ENCODE measurements around the gene SRSF8.
A peak's percentile ranks its signal among the peaks of the same experiment; 100 is the strongest.

Gene SRSF8

DNA sequence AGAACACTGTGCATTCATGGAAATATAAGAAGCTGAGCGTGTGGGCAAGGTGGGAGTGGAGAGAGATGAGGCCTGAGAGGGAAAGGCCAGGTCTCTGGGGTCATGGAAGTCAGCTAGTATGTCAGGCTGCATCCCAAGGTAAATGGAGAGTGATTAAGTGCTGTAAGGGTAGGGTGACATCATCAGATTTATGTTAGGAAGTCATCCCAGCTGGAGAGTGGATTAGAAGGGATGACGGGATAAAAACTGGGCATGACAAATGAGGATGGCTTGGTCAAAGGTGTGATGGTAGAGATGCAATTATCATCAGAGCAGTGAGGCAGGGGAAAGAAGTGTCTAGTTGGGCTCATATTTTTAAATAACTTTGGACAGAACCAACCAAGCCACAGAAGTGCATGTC is 19.4 kb downstream of the SRSF8 start:
- no peak for TF ChIP-seq EP300 (IDR thresholded peaks at IDR 0.05; ENCODE audit: borderline replicate concordance)
- no peak for TF ChIP-seq FOXM1 (IDR thresholded peaks at IDR 0.05; ENCODE audit: borderline replicate concordance, low read depth)
- no peak for TF ChIP-seq ZBTB7A (IDR thresholded peaks at IDR 0.05; ENCODE audit: low read depth)

DNA sequence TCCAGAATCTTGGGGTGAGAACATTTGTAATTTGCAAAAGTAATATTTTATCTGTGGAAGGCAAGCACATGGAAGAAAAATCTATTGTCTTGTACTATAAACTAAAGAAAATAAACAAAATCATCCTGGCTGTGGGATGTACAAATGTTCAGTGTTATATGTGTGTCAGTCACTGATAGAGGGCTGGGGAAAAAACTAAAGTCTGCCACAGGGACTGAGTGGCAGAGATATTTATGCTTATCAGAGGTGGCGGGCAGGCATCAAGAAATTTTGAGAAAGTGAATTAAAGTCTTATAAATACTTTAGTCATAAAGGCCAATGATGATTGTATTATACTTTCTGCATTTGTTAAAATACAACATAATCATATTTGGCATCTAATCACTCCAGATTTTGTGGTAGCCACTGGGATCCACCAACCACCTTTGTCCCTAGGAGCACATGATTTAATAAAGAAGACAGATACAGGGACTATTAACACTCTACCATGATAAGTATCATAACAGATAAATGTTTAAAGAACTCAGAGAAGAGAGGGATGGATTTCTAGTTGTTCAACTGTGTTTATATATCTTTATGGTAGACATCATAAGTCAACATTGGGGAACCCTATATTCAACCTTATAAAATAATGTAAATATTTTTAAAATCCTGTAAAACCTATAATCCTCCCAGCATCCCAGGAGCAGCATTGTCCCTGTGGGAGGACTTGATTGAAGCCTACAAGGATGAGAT is 20.3 kb downstream of the SRSF8 start:
- no peak for TF ChIP-seq YY1 (IDR thresholded peaks at IDR 0.05; ENCODE audit: low read depth)

DNA sequence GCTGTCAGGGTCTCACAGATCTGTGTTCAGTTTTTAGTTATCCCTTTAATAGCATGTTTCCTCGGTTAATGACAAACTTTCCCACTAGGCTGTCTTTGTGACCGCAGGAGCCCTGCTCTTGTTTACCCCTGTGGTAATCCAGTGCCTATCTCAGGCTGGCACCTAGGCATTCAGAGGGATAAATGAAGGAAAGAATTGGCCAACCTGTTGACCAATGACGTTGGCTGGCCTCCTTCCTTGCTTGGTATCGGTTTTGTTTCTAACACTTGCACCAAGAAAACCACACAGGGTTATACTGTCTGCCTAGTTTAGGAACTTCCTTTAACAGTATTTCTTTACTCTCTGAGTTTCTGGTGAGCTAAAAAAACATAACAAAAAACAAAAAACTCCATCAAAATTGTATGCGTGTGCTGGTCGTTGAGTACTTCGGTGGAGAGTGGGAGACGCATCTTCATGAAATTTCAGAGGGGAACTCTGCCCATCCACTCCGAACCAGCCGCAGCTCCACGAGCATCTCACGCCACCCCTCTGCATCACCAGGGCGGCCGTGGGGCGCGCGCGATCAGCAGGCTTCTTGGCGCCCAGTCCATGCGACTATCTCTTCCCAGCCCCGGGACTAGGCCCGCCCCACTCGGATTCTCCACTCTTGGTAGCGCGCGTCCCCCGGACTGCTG is 22.4 kb downstream of the SRSF8 start:
- TF ChIP-seq EP300 (IDR thresholded peaks at IDR 0.05; ENCODE audit: borderline replicate concordance), result no peak
- TF ChIP-seq NFIC (IDR thresholded peaks at IDR 0.05), result no peak
- no peak for TF ChIP-seq YY1 (IDR thresholded peaks at IDR 0.05; ENCODE audit: low read depth)
- TF ChIP-seq RAD21 (IDR thresholded peaks at IDR 0.05; ENCODE audit: low read depth), result no peak
- TF ChIP-seq ZBTB7A (IDR thresholded peaks at IDR 0.05; ENCODE audit: low read depth), result no peak
- TF ChIP-seq CEBPB (IDR thresholded peaks at IDR 0.05), result no peak
- TF ChIP-seq, protein P1, sequence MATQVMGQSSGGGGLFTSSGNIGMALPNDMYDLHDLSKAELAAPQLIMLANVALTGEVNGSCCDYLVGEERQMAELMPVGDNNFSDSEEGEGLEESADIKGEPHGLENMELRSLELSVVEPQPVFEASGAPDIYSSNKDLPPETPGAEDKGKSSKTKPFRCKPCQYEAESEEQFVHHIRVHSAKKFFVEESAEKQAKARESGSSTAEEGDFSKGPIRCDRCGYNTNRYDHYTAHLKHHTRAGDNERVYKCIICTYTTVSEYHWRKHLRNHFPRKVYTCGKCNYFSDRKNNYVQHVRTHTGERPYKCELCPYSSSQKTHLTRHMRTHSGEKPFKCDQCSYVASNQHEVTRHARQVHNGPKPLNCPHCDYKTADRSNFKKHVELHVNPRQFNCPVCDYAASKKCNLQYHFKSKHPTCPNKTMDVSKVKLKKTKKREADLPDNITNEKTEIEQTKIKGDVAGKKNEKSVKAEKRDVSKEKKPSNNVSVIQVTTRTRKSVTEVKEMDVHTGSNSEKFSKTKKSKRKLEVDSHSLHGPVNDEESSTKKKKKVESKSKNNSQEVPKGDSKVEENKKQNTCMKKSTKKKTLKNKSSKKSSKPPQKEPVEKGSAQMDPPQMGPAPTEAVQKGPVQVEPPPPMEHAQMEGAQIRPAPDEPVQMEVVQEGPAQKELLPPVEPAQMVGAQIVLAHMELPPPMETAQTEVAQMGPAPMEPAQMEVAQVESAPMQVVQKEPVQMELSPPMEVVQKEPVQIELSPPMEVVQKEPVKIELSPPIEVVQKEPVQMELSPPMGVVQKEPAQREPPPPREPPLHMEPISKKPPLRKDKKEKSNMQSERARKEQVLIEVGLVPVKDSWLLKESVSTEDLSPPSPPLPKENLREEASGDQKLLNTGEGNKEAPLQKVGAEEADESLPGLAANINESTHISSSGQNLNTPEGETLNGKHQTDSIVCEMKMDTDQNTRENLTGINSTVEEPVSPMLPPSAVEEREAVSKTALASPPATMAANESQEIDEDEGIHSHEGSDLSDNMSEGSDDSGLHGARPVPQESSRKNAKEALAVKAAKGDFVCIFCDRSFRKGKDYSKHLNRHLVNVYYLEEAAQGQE (IDR thresholded peaks at IDR 0.05; ENCODE audit: low read depth), result no peak
- no peak for TF ChIP-seq TAF1 (IDR thresholded peaks at IDR 0.05; ENCODE audit: low read depth)
- TF ChIP-seq, protein P2, sequence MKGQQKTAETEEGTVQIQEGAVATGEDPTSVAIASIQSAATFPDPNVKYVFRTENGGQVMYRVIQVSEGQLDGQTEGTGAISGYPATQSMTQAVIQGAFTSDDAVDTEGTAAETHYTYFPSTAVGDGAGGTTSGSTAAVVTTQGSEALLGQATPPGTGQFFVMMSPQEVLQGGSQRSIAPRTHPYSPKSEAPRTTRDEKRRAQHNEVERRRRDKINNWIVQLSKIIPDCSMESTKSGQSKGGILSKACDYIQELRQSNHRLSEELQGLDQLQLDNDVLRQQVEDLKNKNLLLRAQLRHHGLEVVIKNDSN (IDR thresholded peaks at IDR 0.05), result no peak
- TF ChIP-seq, protein P3, sequence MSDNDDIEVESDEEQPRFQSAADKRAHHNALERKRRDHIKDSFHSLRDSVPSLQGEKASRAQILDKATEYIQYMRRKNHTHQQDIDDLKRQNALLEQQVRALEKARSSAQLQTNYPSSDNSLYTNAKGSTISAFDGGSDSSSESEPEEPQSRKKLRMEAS (IDR thresholded peaks at IDR 0.05), result no peak
- no peak for TF ChIP-seq CREB1 (IDR thresholded peaks at IDR 0.05; ENCODE audit: low read depth)
- TF ChIP-seq TEAD4 (IDR thresholded peaks at IDR 0.05), result no peak
- no peak for TF ChIP-seq TCF12 (IDR thresholded peaks at IDR 0.05; ENCODE audit: low read depth)
- no peak for TF ChIP-seq FOXM1 (IDR thresholded peaks at IDR 0.05; ENCODE audit: borderline replicate concordance, low read depth)

DNA sequence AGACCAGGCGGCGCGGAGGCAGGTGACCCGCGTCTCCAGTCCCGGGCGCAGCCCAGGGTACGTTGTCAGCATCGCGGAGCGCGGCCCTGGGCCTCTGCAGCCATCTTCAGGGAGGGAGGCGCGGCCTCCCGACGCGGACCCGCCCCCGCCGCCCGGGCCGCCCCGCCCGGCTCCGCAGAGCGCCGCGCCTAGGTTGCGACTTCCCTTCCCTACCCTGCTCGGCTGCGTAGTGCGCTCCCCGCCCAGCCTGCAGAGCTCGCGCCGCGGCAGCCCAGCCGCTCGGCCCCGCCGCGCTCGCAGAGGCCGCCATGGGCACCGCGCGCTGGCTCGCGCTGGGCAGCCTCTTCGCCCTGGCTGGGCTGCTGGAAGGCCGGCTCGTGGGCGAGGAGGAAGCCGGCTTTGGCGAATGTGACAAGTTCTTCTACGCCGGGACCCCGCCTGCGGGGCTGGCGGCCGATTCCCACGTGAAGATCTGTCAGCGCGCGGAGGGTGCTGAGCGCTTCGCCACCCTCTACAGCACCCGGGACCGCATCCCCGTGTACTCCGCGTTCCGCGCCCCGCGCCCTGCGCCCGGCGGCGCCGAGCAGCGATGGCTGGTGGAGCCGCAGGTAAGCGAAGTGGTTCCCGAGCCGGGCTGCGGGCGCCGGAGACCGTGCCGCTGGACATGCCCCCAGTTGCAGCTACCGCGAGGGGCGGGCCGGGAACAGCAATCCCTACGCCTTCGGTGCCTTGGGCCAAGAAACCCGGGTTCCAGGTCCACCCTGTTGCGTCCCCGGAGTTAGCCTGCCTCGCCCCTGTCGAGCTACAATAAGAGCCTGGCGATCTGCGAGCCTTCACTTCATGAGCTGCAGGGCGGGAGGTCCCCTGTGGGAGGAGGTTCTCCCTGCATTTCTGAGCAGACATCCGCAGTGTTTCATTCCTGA is 23.2 kb downstream of the SRSF8 start, which contains the start of gene ENDOD1:
TSS of gene ENDOD1 (plus strand) at position 227 of the 923 bp plus-strand sequence. CDS start at position 309, 82 bp downstream.
- TF ChIP-seq TEAD4 (IDR thresholded peaks at IDR 0.05) (peak; percentile 20; the same call in 1 of the 2 replicates), RAD21 (IDR thresholded peaks at IDR 0.05; ENCODE audit: low read depth) (0 out of 2 replicates have a peak, but pooled peaks have one; percentile 1), TAF1 (IDR thresholded peaks at IDR 0.05; ENCODE audit: low read depth) (peak; percentile 64; the same call in 1 of the 2 replicates), CREB1 (IDR thresholded peaks at IDR 0.05; ENCODE audit: low read depth) (no peak), EGR1 (IDR thresholded peaks at IDR 0.05) (no peak), ZBTB7A (IDR thresholded peaks at IDR 0.05; ENCODE audit: low read depth) (peak; percentile 75), FOXM1 (IDR thresholded peaks at IDR 0.05; ENCODE audit: borderline replicate concordance, low read depth) (no peak), NFIC (IDR thresholded peaks at IDR 0.05) (no peak), EP300 (IDR thresholded peaks at IDR 0.05; ENCODE audit: borderline replicate concordance) (0 out of 2 replicates have a peak, but pooled peaks have one; percentile 7), CEBPB (IDR thresholded peaks at IDR 0.05) (no peak), TCF12 (IDR thresholded peaks at IDR 0.05; ENCODE audit: low read depth) (0 out of 2 replicates have a peak, but pooled peaks have one; percentile 12), YY1 (IDR thresholded peaks at IDR 0.05; ENCODE audit: low read depth) (peak; percentile 83)
- TF ChIP-seq, protein P2 (IDR thresholded peaks at IDR 0.05), result no peak
- TF ChIP-seq, protein P1 (IDR thresholded peaks at IDR 0.05; ENCODE audit: low read depth), result no peak
- TF ChIP-seq, protein P3 (IDR thresholded peaks at IDR 0.05), result peak; percentile 79
